ENCODE results near the gene BBS2.

DNA sequence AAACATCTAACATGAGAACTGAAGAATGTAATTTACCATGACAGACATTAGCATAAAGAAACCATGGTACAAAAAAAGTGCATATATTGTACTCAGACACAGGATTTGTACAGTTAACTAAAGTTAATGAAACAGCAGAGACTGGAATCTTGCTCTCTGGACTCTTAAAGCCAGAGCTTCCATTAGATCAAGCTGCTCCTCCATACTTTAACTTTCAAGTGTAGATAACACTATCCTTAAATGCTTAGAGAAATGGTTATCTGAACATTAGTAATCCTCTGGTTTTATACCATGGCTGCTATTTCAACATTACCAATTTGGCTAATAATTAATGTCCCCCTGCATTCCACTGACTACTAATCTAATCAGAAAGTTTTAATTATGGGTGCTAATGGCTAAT is 71.8 kb downstream of the BBS2 start:
- TF ChIP-seq CTCF (IDR thresholded peaks at IDR 0.05; ENCODE audit: borderline replicate concordance, extremely low read depth, low read length, poor library complexity, severe bottlenecking) (no peak), EZH2 (IDR thresholded peaks at IDR 0.05; ENCODE audit: borderline replicate concordance, low read depth, low read length, severe bottlenecking) (no peak)

Data from DND-41 (cell line).